Measurements from ENCODE around the gene IGF2BP2. TPM values are rescaled to one million over a fixed set of nuclear protein-coding genes. Genes with fewer than 3 reads are reported as not detected.

Gene IGF2BP2

GRCh38 chr3:185605566-185605965, 219.3 kb downstream of the IGF2BP2 start:
- Histone ChIP-seq H4K8ac (ENCODE audit: low read depth, low read length) (no peak overlapping the region), H3K4ac (ENCODE audit: low read length) (no peak overlapping the region), H3K9me3 (replicated peaks in 1 of 2; ENCODE audit: control insufficient read depth in 2 of 2, insufficient read depth in 1 of 2, low read depth in 1 of 2, low read length in 2 of 2) (no peaks in the 10 kb centered on the region), H3K18ac (ENCODE audit: low read length) (no peak overlapping the region), H2BK12ac (ENCODE audit: low read length) (no peak overlapping the region), H2AFZ (ENCODE audit: low read length) (no peak overlapping the region), H3K14ac (ENCODE audit: low read length) (no peak overlapping the region), H3K79me1 (ENCODE audit: low read depth, low read length) (no peaks in the 10 kb centered on the region), H3K9ac (ENCODE audit: low read depth, low read length, poor library complexity) (no peak overlapping the region), H3K4me3 (ENCODE audit: low read length in 2 of 2) (no peak overlapping the region), H3K36me3 (replicated peaks in 1 of 2; ENCODE audit: control insufficient read depth in 2 of 2, insufficient read depth in 2 of 2, low read length in 2 of 2) (peaks cover 8 to 80% of the 10 kb centered on the region in 2 donors), H2BK15ac (ENCODE audit: low read length) (no peak overlapping the region), H4K91ac (ENCODE audit: low read depth, low read length, poor library complexity) (no peak overlapping the region), H3K27me3 (ENCODE audit: control insufficient read depth in 3 of 3, insufficient read depth in 3 of 3, low read depth in 1 of 3, low read length in 3 of 3) (no peaks in the 10 kb centered on the region), H3K27ac (replicated peaks; ENCODE audit: low read length) (no peak overlapping the region), H3K4me1 (ENCODE audit: control insufficient read depth in 2 of 2, insufficient read depth in 1 of 2, low read depth in 1 of 2, low read length in 2 of 2) (no peaks in the 10 kb centered on the region), H2BK5ac (ENCODE audit: low read length) (no peak overlapping the region), H3K4me2 (ENCODE audit: insufficient read depth, low read length, poor library complexity, severe bottlenecking) (no peak overlapping the region), H2AK5ac (ENCODE audit: low read depth, low read length) (no peak overlapping the region), H2BK120ac (ENCODE audit: low read depth, low read length) (no peak overlapping the region), H3K23ac (ENCODE audit: low read depth, low read length, poor library complexity) (no peak overlapping the region)
- DNase-seq (ENCODE audit: low spot score), result no peak

- no peak overlapping the region for H2AK5ac ChIP-seq (ENCODE audit: low read depth, low read length)
Measured at GRCh38 chr3:185595526-185595925, 229.3 kb downstream of the IGF2BP2 start.

GRCh38 chr3:185594073-185594472, 230.8 kb downstream of the IGF2BP2 start:
- Histone ChIP-seq H2BK5ac (ENCODE audit: low read length) (no peak overlapping the region), H2AFZ (ENCODE audit: low read length) (no peak overlapping the region), H2AK5ac (ENCODE audit: low read depth, low read length) (no peak overlapping the region), H3K4me1 (ENCODE audit: control insufficient read depth in 2 of 2, insufficient read depth in 1 of 2, low read depth in 1 of 2, low read length in 2 of 2) (no peaks in the 10 kb centered on the region), H3K9ac (ENCODE audit: low read depth, low read length, poor library complexity) (no peak overlapping the region), H2BK120ac (ENCODE audit: low read depth, low read length) (no peak overlapping the region), H3K23ac (ENCODE audit: low read depth, low read length, poor library complexity) (no peak overlapping the region), H3K79me1 (ENCODE audit: low read depth, low read length) (peaks cover 1% of the 10 kb centered on the region), H3K14ac (ENCODE audit: low read length) (no peak overlapping the region), H4K8ac (ENCODE audit: low read depth, low read length) (no peak overlapping the region), H3K4me3 (ENCODE audit: low read length in 2 of 2) (no peak overlapping the region), H2BK15ac (ENCODE audit: low read length) (no peak overlapping the region), H2BK12ac (ENCODE audit: low read length) (no peak overlapping the region), H4K91ac (ENCODE audit: low read depth, low read length, poor library complexity) (no peak overlapping the region), H3K27me3 (ENCODE audit: control insufficient read depth in 3 of 3, insufficient read depth in 3 of 3, low read depth in 1 of 3, low read length in 3 of 3) (no peaks in the 10 kb centered on the region), H3K36me3 (replicated peaks in 1 of 2; ENCODE audit: control insufficient read depth in 2 of 2, insufficient read depth in 2 of 2, low read length in 2 of 2) (peaks cover 2 to 25% of the 10 kb centered on the region in 2 donors), H3K18ac (ENCODE audit: low read length) (no peak overlapping the region), H3K9me3 (replicated peaks in 1 of 2; ENCODE audit: control insufficient read depth in 2 of 2, insufficient read depth in 1 of 2, low read depth in 1 of 2, low read length in 2 of 2) (no peaks in the 10 kb centered on the region), H3K4me2 (ENCODE audit: insufficient read depth, low read length, poor library complexity, severe bottlenecking) (no peak overlapping the region), H3K4ac (ENCODE audit: low read length) (no peak overlapping the region), H3K27ac (replicated peaks; ENCODE audit: low read length) (no peak overlapping the region)
- no CpG with 5 or more reads among the region's 3 CpGs for WGBS, 2 donors (ENCODE audit: extremely low coverage in 2 of 2, insufficient read length in 2 of 2, insufficient replicate concordance in 1 of 2)
- DNase-seq (ENCODE audit: low spot score), result no peak

More at GRCh38 chr3:185595526-185595925, 229.3 kb downstream of the IGF2BP2 start:
- no peak overlapping the region for H3K4me3 ChIP-seq (ENCODE audit: low read length in 2 of 2)
- peaks cover 2 to 33% of the 10 kb centered on the region in 2 donors for H3K36me3 ChIP-seq (replicated peaks in 1 of 2; ENCODE audit: control insufficient read depth in 2 of 2, insufficient read depth in 2 of 2, low read length in 2 of 2)
- no peaks in the 10 kb centered on the region for H3K9me3 ChIP-seq (replicated peaks in 1 of 2; ENCODE audit: control insufficient read depth in 2 of 2, insufficient read depth in 1 of 2, low read depth in 1 of 2, low read length in 2 of 2)
- H3K9ac ChIP-seq (ENCODE audit: low read depth, low read length, poor library complexity), result no peak overlapping the region
- no peak overlapping the region for H2BK15ac ChIP-seq (ENCODE audit: low read length)
- no peak overlapping the region for H3K27ac ChIP-seq (replicated peaks; ENCODE audit: low read length)
- H3K18ac ChIP-seq (ENCODE audit: low read length), result no peak overlapping the region
- no peak overlapping the region for H2AFZ ChIP-seq (ENCODE audit: low read length)
- DNase-seq (ENCODE audit: low spot score), result no peak
- no peak overlapping the region for H2BK5ac ChIP-seq (ENCODE audit: low read length)
- H3K4me2 ChIP-seq (ENCODE audit: insufficient read depth, low read length, poor library complexity, severe bottlenecking), result no peak overlapping the region
- no CpG with 5 or more reads among the region's 4 CpGs for WGBS, 2 donors (ENCODE audit: extremely low coverage in 2 of 2, insufficient read length in 2 of 2, insufficient replicate concordance in 1 of 2)
- H3K14ac ChIP-seq (ENCODE audit: low read length), result no peak overlapping the region
- H3K4ac ChIP-seq (ENCODE audit: low read length), result no peak overlapping the region
- no peaks in the 10 kb centered on the region for H3K4me1 ChIP-seq (ENCODE audit: control insufficient read depth in 2 of 2, insufficient read depth in 1 of 2, low read depth in 1 of 2, low read length in 2 of 2)
- H3K23ac ChIP-seq (ENCODE audit: low read depth, low read length, poor library complexity), result no peak overlapping the region
- no peak overlapping the region for H2BK120ac ChIP-seq (ENCODE audit: low read depth, low read length)
- no peak overlapping the region for H4K91ac ChIP-seq (ENCODE audit: low read depth, low read length, poor library complexity)
- H2BK12ac ChIP-seq (ENCODE audit: low read length), result no peak overlapping the region
- H3K79me1 ChIP-seq (ENCODE audit: low read depth, low read length), result peaks cover 1% of the 10 kb centered on the region
- H4K8ac ChIP-seq (ENCODE audit: low read depth, low read length), result no peak overlapping the region
- H3K27me3 ChIP-seq (ENCODE audit: control insufficient read depth in 3 of 3, insufficient read depth in 3 of 3, low read depth in 1 of 3, low read length in 3 of 3), result no peaks in the 10 kb centered on the region

Small RNAs within 50 kb of the gene (small RNA-seq; reads per million reads assigned to genes)
- gene AC133473.1 (ENCODE audit: insufficient read depth) (not detected), gene MIR548AQ (ENCODE audit: insufficient read depth) (not detected)

All from neuronal stem cell (in vitro differentiated cells).